Measurements from ENCODE around the gene RGS6.
"Not testable (repeated sequence)": the region's sequence is repeated elsewhere in the genome, so short reads cannot be mapped to it uniquely, and the experiment has no call there.

The RGS6 gene

DNA sequence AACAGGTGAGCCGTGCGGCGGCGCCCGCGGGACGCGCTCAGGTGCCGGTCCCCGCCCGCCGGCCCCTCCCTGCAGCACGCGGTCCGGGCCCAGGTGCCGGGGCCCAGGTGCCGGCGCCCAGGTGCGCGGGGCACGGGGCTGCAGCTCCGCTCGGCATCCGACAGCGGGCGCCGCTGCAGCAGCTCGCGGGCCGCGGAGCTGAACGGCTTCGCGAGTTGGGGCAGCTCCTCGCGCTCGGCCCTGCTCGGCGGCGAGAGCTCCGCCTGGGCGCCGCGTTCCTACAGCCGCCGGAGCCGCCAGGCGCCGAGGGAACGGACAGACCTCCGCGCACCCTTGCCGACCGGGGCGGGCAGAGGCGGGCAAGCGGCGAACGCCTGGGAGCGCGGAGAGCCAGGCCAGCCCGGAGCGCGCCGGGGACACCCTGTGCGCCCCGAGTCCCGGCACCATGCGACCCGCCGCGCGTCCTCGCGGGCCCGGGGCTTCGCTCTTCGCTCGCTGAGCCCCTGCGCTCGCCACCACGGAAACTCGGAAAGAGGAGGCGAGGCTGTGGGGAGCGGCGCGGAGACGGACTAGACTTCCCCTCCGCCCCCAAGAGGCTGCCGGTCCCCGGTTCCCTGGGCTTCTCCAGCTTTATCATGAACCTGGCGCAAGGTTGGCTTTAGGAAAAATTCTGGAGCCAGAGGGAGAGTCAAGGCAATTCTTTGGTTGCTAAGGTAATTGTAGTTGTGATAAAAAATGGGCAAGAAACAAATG, at the start of gene RGS6:
TSS of gene RGS6 (plus strand) at position 201 of the 753 bp plus-strand sequence.
- DNase-seq (ENCODE audit: low read depth): peak; percentile 41

DNA sequence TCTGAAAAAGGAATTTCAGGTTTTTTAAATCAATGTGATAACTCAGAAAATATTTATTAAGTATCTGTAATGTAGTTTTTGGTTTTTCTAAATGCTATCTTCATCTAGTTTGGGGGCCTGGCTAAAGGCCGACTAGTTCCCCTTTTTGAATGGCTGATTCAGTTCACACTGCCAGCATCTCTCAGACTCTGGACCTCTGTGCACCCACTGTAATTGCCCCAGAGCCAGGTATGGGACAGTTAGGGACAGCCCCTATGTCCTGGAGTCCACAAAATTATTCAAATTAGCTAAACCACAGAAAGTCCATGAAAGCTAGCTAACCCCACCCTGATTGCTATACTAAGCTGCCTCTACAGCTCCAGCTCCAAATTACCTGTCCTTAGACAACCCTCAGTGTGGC, 49.1 kb upstream of the RGS6 start:
- no peak for DNase-seq (ENCODE audit: low read depth)

DNA sequence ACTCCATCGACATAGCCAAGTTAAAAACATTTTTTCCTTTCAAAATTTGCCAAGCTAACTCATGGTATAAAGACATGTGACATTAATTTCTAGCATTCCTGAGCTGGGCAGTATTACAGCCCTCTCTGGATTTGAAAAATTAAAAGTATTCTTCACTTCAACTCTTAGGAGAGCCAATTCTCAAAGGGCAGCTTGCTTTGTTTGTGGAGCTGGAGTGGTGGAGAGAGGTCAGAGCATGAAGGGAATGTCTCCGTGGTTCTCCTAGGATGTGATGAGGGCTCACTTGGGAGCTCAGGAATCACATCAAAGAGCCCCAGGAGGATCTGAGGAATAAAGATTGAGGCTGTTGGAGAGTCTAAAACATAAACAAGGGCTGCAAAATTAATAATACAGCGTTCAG, 46.9 kb upstream of the RGS6 start:
- no peak for DNase-seq (ENCODE audit: low read depth)

GRCh38 chr14:71887802-71888201, 44.4 kb upstream of the RGS6 start:
- not testable (repeated sequence) for DNase-seq (ENCODE audit: low read depth)

GRCh38 chr14:71890541-71890940, 41.7 kb upstream of the RGS6 start:
- no peak for DNase-seq (ENCODE audit: low read depth)

DNA sequence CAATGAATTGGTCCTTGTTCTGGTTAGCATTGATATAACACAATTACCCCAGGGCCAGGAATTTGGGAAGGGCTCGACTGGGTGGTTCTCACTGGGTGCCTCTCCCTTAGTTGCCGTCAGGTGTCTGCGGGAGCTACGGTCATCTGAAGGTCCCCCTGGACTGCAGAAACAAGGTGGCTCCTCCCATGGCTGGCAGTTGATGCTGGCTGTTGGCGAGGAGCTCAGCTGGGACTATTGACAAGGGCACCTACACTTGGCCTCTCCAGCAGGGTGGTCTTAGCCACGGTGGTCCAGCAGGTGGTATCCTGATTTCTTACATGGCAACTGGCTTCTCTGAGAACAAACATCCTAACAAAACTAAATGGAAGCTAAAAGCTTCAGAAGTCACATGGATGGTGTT, 41.0 kb upstream of the RGS6 start:
- DNase-seq (ENCODE audit: low read depth): no peak

DNA sequence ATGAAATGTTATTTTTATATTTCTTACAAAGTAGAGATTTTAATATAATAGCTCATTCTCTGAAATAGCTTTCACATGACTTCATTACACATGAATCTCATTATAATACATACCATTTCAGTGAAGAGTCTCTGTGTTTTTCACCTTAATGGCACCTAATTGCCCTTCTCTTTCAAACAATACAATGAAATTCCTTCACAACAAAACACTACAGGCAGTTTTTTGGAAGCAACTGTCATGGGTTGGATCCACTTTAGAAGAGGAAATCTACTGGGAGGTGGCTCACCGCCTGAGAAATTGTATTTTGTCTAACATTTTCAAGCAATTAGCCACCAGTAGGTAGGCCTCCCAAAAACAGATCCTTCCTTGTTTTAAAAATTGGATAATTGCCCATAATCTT, 40.3 kb upstream of the RGS6 start:
- DNase-seq (ENCODE audit: low read depth): no peak

DNA sequence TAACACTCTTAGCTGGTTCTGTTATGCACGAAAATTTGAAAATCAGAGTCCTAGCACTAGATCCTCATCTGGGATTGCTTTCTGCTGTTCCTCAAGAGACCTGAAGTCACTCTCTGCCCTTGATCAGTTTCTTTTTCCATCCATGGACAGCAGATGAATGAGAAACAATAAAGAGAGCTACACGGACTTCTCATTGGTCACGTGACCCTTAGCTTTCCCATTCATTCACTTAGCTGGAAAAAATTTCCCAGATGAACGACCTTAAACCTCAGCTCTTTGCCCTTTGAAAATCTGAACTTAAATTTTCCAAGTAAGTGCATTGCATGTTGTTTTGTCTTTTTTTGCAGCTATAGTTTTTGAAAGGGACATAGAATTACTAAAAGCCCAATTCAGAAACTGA, 27.2 kb upstream of the RGS6 start:
- no peak for DNase-seq (ENCODE audit: low read depth)

DNA sequence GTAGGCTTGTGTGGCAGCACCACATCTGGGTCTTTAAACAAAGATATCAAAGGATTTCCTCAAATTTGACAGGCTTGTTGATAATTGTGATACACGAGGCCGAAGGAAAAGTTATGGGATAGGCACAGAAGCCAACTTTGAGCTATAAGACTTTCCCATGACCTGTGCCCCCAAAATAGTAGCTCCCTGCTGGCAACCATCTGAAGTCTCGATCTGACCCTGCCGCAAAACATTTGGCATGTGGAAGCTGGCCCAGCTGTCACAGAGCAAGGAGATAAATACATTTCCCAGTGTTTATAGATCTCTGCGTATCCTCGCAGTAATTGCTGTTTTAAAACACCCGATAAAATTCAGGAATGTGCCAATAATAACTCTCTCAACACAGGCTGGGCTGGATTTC, 26.4 kb upstream of the RGS6 start:
- DNase-seq (ENCODE audit: low read depth): no peak

GRCh38 chr14:71907793-71908515, 24.3 kb upstream of the RGS6 start:
- no peak for DNase-seq (ENCODE audit: low read depth)

GRCh38 chr14:71911669-71912068, 20.6 kb upstream of the RGS6 start:
- DNase-seq (ENCODE audit: low read depth): no peak

- no peak for DNase-seq (ENCODE audit: low read depth)
These were observed 18.9 kb upstream of the RGS6 start for GRCh38 chr14:71913342-71913741.

DNA sequence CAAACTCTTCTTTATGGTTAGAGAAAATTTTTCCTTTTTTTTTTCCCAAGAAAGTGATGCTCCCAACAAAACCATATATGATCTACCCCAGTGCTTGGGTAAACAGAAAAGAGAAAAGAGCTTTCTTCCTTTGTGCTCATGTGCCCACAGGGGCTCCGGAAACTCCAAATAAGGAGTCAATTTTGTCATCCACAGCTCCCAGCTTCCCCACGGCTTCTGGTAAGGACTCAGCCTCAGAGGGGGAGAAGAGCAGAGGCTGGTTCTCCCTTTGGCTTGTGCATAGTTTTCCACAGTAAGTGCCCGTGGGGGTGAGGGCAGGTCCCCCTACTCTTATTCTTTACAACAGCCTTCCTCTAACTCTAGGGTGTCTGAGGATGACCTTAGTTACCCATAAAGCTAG, 13.3 kb upstream of the RGS6 start:
- DNase-seq (ENCODE audit: low read depth): no peak

DNA sequence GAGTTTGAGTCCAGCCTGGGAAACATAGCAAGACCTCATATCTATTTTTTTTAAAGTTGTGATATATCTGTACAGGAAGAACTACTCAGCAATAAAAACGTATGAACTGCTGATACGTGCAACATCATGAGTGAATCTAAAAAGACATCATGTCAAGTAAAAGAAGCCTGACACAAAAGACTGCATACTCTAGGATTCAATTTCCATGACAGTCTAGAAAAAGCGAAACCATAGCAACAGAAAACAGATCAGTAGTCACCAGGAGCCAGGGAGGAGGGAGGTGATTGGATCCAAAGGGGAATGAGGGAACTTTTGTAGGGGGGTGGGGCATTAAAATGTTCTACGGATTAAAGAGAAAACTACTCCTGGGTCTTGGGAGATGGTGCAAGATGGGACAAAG, 8.7 kb upstream of the RGS6 start:
- DNase-seq (ENCODE audit: low read depth): no peak

DNA sequence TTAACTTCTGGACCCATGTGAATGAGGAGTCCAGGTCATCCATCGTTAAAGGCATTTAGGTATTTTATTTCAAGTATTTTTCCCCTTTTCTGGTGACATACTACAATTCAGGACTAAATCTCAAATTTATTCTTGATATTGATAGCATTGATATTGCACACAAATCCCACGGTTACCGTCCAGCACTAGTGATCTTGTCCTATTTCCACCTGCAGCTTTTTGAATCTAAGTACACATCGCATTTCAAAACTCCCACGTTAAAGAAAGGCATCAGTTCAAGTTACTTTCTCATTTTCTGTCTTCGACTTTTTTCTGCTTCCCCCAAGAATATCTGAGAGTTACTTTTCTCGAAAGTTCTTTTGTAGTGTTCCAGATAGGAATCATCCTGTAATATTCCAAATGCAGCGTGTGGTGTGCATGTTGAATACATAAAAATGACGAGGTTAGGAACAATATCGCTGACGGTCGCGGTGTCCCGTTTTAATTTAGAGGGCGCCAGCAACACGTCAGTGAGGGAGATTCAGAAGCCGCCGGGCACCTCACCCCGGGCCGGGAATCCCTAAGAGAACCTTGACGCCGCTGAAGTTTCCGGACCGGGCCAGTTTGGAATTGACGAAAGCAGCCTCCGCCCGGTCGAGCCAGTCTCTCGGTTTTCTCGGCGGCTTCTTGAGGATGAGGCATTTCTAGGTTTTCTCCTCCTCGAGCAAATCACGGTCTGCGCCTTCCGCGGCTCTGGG, 569 bp upstream of the RGS6 start:
- peak; percentile 0 for DNase-seq (ENCODE audit: low read depth)

GRCh38 chr14:71933001-71933587, 865 bp downstream of the RGS6 start:
- DNase-seq (ENCODE audit: low read depth): peak; percentile 1

DNA sequence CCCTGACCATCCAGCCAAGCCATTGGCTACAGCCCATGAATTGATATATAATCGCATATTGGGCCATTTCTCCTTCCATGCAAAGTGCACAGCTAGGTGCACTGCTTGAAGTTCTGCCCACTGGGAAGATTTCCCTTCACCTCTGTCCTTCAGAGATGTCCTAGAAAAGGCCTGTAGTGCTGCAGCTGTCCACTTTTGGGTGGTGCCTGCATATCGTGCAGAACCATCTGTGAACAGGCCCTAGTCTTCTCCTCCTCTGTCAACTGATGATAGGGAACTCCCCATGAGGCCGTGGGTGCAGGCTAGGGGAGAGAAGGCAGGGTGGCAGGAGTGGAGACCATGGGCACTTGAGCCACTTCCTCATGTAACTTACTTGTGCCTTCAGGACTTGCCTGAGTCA, 6.0 kb downstream of the RGS6 start:
- DNase-seq (ENCODE audit: low read depth): not testable (repeated sequence)

GRCh38 chr14:71939344-71939743, 7.1 kb downstream of the RGS6 start:
- DNase-seq (ENCODE audit: low read depth): not testable (repeated sequence)

DNA sequence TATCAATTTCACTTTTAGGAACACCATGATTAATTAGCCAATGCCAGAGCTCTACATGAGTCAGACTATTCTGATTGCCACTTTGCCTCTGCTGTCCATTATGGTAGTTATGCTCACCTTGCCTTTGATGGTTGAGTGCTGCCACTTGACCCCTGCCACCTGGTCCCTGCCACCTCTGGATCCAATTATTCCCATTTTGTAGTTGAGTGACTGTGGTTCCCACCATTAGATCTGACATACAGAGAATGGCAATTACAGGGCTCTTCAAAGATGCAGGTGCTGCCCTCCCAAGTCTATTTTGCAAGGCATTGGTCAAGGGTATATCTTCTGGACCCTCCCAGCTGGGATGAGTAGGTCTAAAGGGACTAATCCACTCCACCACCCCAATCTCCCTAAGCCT, 8.3 kb downstream of the RGS6 start:
- DNase-seq (ENCODE audit: low read depth): not testable (repeated sequence)

DNA sequence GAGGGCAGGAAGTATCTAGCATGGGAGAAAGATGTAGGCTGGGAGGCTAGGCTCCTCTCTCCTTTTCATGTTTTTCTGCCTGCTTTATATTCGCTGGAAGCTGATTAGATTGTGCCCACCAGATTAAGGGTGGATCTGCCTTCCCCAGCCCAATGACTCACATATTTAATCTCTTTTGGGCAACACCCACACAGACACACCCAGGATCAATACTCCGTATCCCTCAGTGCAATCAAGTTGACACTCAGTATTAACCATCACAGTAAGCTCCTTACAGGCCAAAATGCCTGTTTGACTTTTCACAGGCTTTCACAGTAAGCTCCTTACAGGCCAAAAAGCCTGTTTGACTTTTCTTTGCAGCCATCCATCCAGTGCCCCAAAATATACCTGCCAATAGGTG, 9.4 kb downstream of the RGS6 start:
- not testable (repeated sequence) for DNase-seq (ENCODE audit: low read depth)

GRCh38 chr14:71942904-71943694, 10.9 kb downstream of the RGS6 start:
- DNase-seq (ENCODE audit: low read depth): no peak

DNA sequence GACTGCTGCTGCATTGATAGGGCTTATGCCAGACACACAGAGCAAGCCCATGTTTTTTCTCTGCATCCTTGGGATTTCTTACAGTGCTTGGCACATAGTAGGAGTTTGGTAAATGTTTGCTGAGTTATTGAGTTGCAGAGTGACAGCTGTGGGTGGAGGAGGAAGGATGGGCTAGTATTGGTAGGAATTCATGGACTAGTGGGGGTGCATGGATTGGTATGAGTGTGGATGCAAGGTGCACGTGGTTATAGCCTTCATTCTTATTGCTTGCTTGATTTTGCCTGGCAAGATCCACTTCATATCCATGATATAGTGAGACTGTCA, 11.4 kb downstream of the RGS6 start:
- DNase-seq (ENCODE audit: low read depth): no peak

Measured in activated T-cell treated with anti-CD3 and anti-CD28 coated beads for 48 hours (primary cell).